HepG2 (cell line): ENCODE measurements around the gene AADACL4. TPM values are rescaled to one million over a fixed set of nuclear protein-coding genes. Genes with fewer than 3 reads are reported as not detected.

Source experiments
- ATAC-seq: fragments of 200-7000 bp; cut with Tn5 transposase; 3 replicates; pipeline ENCODE4 v1.9.1; 2020; ENCODE audit warnings: mild to moderate bottlenecking, moderate library complexity
- BruUV-seq: library from RNA; stranded (reverse); fragments of 400-500 nt; replicated peaks from 2 replicates; lab custom pipeline; 2021; lab: Mats Ljungman, UMichigan
- CTCF ChIA-PET: fragments of 300-600 bp; formaldehyde crosslinking; extraction: SDS; loops from one replicate; lab custom pipeline; 2021; ENCODE audit warnings: low total read pairs, inconsistent platforms, low intra/inter-chr PET ratio; lab: Yijun Ruan, JAX
- POLR2A ChIA-PET: fragments of 350-600 bp; sonication (Branson Sonifier 250); formaldehyde crosslinking; loops from one replicate; lab custom pipeline; 2020; ENCODE audit warnings: antibody characterized with exemption, inconsistent platforms; lab: Yijun Ruan, JAX
- DNase-seq: peaks from one replicate; pipeline ENCODE4 v3.0.0-alpha.2; 2015; ENCODE audit warnings: low spot score
- FAIRE-seq: peaks from 3 replicates; lab custom pipeline; 2011; peaks lifted over from hg19 to GRCh38; lab: Jason Lieb, UNC
- H2AFZ ChIP-seq: one replicate; pipeline ENCODE4 v1.6.1; 2011; ENCODE audit warnings: low read length, inconsistent platforms
- H3K27ac ChIP-seq: fragments of 300-600 bp; 3 replicates; pipeline ENCODE4 v1.8.0; 2011; ENCODE audit warnings: mixed run types, mild to moderate bottlenecking, mixed read lengths, low read length, inconsistent platforms; ENCODE audit not compliant: insufficient read depth; ENCODE audit errors: extremely low read length
- H3K27me3 ChIP-seq, 2 experiments: fragments of 200-600 bp in 1 of 2; 2 replicates in 1 of 2; 3 replicates in 1 of 2; pipeline versions ENCODE4 v1.6.0 to v1.8.0; 2011; ENCODE audit warnings: low read length in 2 of 2, mild to moderate bottlenecking in 2 of 2, moderate library complexity in 2 of 2, inconsistent platforms in 1 of 2; ENCODE audit not compliant: insufficient read depth in 2 of 2, control insufficient read depth in 1 of 2
- H3K36me3 ChIP-seq, 2 experiments: fragments of 200-600 bp in 1 of 2; replicated peaks in 1 of 2; 2 replicates in 1 of 2; 3 replicates in 1 of 2; pipeline versions ENCODE4 v1.5.1 to v1.8.0; 2011; ENCODE audit warnings: low read length in 2 of 2, inconsistent platforms in 1 of 2; ENCODE audit not compliant: insufficient read depth in 2 of 2, control insufficient read depth in 1 of 2
- H3K4me1 ChIP-seq: 2 replicates; pipeline ENCODE4 v1.5.1; 2012; ENCODE audit warnings: low read length, inconsistent platforms; ENCODE audit not compliant: insufficient read depth
- H3K4me2 ChIP-seq: 2 replicates; pipeline ENCODE4 v1.6.0; 2011; ENCODE audit warnings: low read depth, low read length, inconsistent platforms
- H3K4me3 ChIP-seq, 3 experiments: fragments of 200-600 bp in 1 of 3; sonication (generic), shearing (Covaris generic) in 1 of 3; replicated peaks in 1 of 3; 2 replicates each; pipeline ENCODE4 v1.5.1; 2011 to 2016; ENCODE audit warnings: low read length in 3 of 3, inconsistent platforms in 2 of 3, low read depth in 2 of 3, mild to moderate bottlenecking in 2 of 3, control low read depth in 1 of 3, mixed read lengths in 1 of 3; ENCODE audit not compliant: insufficient read depth in 1 of 3
- H3K79me2 ChIP-seq: one replicate; pipeline ENCODE4 v1.6.1; 2011; ENCODE audit warnings: low read length, inconsistent platforms; ENCODE audit not compliant: insufficient read depth
- H3K9ac ChIP-seq: 2 replicates; pipeline ENCODE4 v1.6.0; 2011; ENCODE audit warnings: mild to moderate bottlenecking, low read depth, low read length, inconsistent platforms; ENCODE audit not compliant: insufficient read depth
- H3K9me3 ChIP-seq: 2 replicates; pipeline ENCODE4 v1.5.1; 2012; ENCODE audit warnings: mild to moderate bottlenecking, low read length
- H4K20me1 ChIP-seq: 2 replicates; pipeline ENCODE4 v1.6.0; 2011; ENCODE audit warnings: inconsistent platforms, mild to moderate bottlenecking, low read length, moderate library complexity; ENCODE audit not compliant: insufficient read depth
- ATF7-NPFF ChIP-seq: sonication (generic); formaldehyde crosslinking; IDR thresholded peaks from 2 replicates; pipeline ENCODE4 v1.8.1; 2023; ENCODE audit warnings: mild to moderate bottlenecking, low read depth, missing genetic modification reagents, moderate library complexity
- CENPX ChIP-seq: sonication (generic); formaldehyde crosslinking; IDR thresholded peaks from 2 replicates; pipeline ENCODE4 v1.9.0; 2021; ENCODE audit warnings: mild to moderate bottlenecking, missing genetic modification reagents, moderate library complexity
- JUN ChIP-seq: sonication (generic); formaldehyde crosslinking; IDR thresholded peaks from 2 replicates; pipeline ENCODE4 v1.4.0; 2020; ENCODE audit warnings: mild to moderate bottlenecking, missing genetic modification reagents
- NFYB ChIP-seq: sonication (generic); formaldehyde crosslinking; IDR thresholded peaks from 2 replicates; pipeline ENCODE4 v1.4.0; 2020; ENCODE audit warnings: missing genetic modification reagents
- PBX3 ChIP-seq: sonication (generic); formaldehyde crosslinking; IDR thresholded peaks from 2 replicates; pipeline ENCODE4 v1.8.1; 2023; ENCODE audit warnings: missing genetic modification reagents, inconsistent platforms, borderline replicate concordance
- POLR2G ChIP-seq: fragments of 200-400 bp; formaldehyde crosslinking; IDR thresholded peaks from 2 replicates; pipeline ENCODE4 v1.6.1; 2018; ENCODE audit warnings: mild to moderate bottlenecking, low read depth, low read length, moderate library complexity
- PRMT3 ChIP-seq: sonication (generic); formaldehyde crosslinking; IDR thresholded peaks from 2 replicates; pipeline ENCODE4 v1.8.1; 2022; ENCODE audit warnings: low read depth, mild to moderate bottlenecking, moderate library complexity, missing genetic modification reagents, borderline replicate concordance
- RBM39 ChIP-seq: fragments of 200-400 bp; formaldehyde crosslinking; IDR thresholded peaks from one replicate; pipeline ENCODE4 v1.6.1; 2018; ENCODE audit warnings: antibody characterized with exemption, mild to moderate bottlenecking, low read depth, low read length; ENCODE audit not compliant: poor library complexity, severe bottlenecking
- ZBTB14 ChIP-seq: sonication (generic); formaldehyde crosslinking; IDR thresholded peaks from 2 replicates; pipeline ENCODE4 v1.4.0; 2020; ENCODE audit warnings: missing genetic modification reagents
- ZBTB49 ChIP-seq: sonication (generic); formaldehyde crosslinking; IDR thresholded peaks from 2 replicates; pipeline ENCODE4 v1.4.0; 2020; ENCODE audit warnings: missing genetic modification reagents, borderline replicate concordance
- ZNF513 ChIP-seq: sonication (generic); formaldehyde crosslinking; conservative IDR thresholded peaks from 2 replicates; pipeline ENCODE4 v1.5.0; 2020; ENCODE audit warnings: missing genetic modification reagents
- ZNF570 ChIP-seq: sonication (generic); formaldehyde crosslinking; IDR thresholded peaks from 2 replicates; pipeline ENCODE4 v1.4.0; 2020; ENCODE audit warnings: mild to moderate bottlenecking, missing genetic modification reagents, borderline replicate concordance
- ZNF770 ChIP-seq: sonication (generic); formaldehyde crosslinking; IDR thresholded peaks from 2 replicates; pipeline ENCODE4 v1.5.0; 2020; ENCODE audit warnings: mild to moderate bottlenecking, missing genetic modification reagents
- WGBS: methylation state at CpG from one replicate; pipeline ENCODE4 v1.1.6; 2017; ENCODE audit warnings: low lambda C conversion rate; 5-methylcytosine and 5-hydroxymethylcytosine counted together
- in situ Hi-C: cut with HindIII; loops from 2 replicates; pipeline ENCODE4 v1.10.0; 2017; ENCODE audit warnings: low pct_unique_long_range_greater_than_20kb; ENCODE audit not compliant: extremely low pct_ligation_motif_present
- intact Hi-C: fragments of 100-400 bp; cut with micrococcal nuclease; formaldehyde crosslinking; loops from one replicate; pipeline ENCODE4 v1.10.0; 2022; ENCODE audit not compliant: unreplicated experiment
- polyA plus RNA-seq, 8 experiments: library from polyadenylated mRNA; depleted of rRNA in 3 of 8; stranded (reverse) in 7 of 8; unstranded in 1 of 8; fragments of >200 nt; fragmentation: Illumina TruSeq in 4 of 8; extraction: Trizol in 4 of 8; gene quantifications; 2 replicates each; pipeline versions ENCODE4 v1.2.1 to v1.2.3, GENCODE V29; 2011 to 2016; ENCODE audit warnings: low read depth in 4 of 8, missing spikeins in 1 of 8, mixed read lengths in 1 of 8; ENCODE audit not compliant: insufficient read depth in 1 of 8
- total RNA-seq, 5 experiments: library from RNA; depleted of rRNA; stranded (reverse); fragments of >200 nt; fragmentation: Illumina TruSeq; extraction: Trizol; gene quantifications; 2 replicates each; pipeline ENCODE4 v1.2.3, GENCODE V29; 2016; ENCODE audit warnings: low read depth in 1 of 5

Gene AADACL4
- total and polyA plus RNA-seq, 2 of the 13 experiments (the other 11 are each of a cell fraction or from before 2014, with no cell fraction given): not detected

- TF ChIP-seq ZNF770 (CRISPR knock-in tag) (no peak), ZNF513 (CRISPR knock-in tag) (no peak), ZBTB49 (CRISPR knock-in tag) (no peak)
These were observed 62.2 kb downstream of the AADACL4 start (continued) for GRCh38 chr1:12706061-12706460.

- FAIRE-seq: no peak
These were observed 64.7 kb downstream of the AADACL4 start for GRCh38 chr1:12708396-12709090.

More at GRCh38 chr1:12708396-12709090, 64.7 kb downstream of the AADACL4 start:
- CTCF ChIA-PET: no interaction called here
- ATAC-seq (no peak), DNase-seq (no peak)
- Histone ChIP-seq H3K27ac (no peak overlapping the region), H4K20me1 (no peaks in the 10 kb centered on the region), H3K79me2 (no peaks in the 10 kb centered on the region), H3K9ac (no peak overlapping the region), H3K4me1 (no peaks in the 10 kb centered on the region), H3K4me2 (no peak overlapping the region), H3K27me3 (peaks cover 1 to 8% of the 10 kb centered on the region in 2 experiments; a peak in 1 of 5 replicates), H3K36me3 (no peaks in the 10 kb centered on the region), H3K4me3 (no peak overlapping the region), H3K9me3 (no peaks in the 10 kb centered on the region), H2AFZ (no peak overlapping the region)
- intact Hi-C loops (no loop called here), in situ Hi-C loops (no loop called here)
- POLR2A ChIA-PET: no interaction called here
- under 1% methylated on average over 4 of the region's 4 CpGs for WGBS
- no TSS peak for BruUV-seq
- TF ChIP-seq RBM39: no peak
- no peak for TF ChIP-seq PRMT3
- no peak for TF ChIP-seq NFYB (CRISPR knock-in tag)
- no peak for TF ChIP-seq POLR2G
- no peak for TF ChIP-seq CENPX (CRISPR knock-in tag)
- TF ChIP-seq ATF7-NPFF (CRISPR knock-in tag): no peak
- no peak for TF ChIP-seq ZNF570
- TF ChIP-seq JUN (CRISPR knock-in tag): no peak
- TF ChIP-seq ZBTB14: no peak
- no peak for TF ChIP-seq PBX3
